OCI-LY3 (cell line): ENCODE data around the gene APAF1.

Source experiments
- EZH2phosphoT487 ChIP-seq: fragments of 200-600 bp; shearing (Covaris generic); IDR thresholded peaks from 2 replicates; pipeline ENCODE4 v1.6.1; 2018; ENCODE audit warnings: antibody characterized with exemption, mixed run types, low read depth
- TF ChIP-seq, protein P1 (sequence below): fragments of 200-600, 300-600 bp; sonication (generic); IDR thresholded peaks from 2 replicates; pipeline ENCODE4 v1.5.1; 2014; ENCODE audit warnings: antibody characterized with exemption, low read length, low read depth

DNA sequence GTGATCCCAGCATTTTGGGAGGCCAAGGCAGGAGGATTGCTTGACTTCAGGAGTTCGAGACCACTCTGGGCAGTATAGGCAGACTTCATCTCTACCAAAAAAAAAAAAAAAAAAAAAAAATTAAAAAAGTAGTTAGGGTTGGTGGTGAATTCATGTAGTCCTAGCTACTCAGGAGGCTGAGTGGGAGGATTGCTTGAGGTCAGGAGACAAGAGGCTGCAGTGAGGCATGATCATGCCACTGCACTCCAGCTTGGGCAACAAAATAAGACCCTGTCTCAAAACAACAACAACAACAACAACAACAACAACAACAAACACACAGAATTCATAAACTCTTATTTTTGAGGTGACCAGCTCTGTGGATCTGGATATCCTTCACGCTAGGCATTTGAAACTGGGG is 34.5 kb upstream of the APAF1 start:
- TF ChIP-seq, protein P1, sequence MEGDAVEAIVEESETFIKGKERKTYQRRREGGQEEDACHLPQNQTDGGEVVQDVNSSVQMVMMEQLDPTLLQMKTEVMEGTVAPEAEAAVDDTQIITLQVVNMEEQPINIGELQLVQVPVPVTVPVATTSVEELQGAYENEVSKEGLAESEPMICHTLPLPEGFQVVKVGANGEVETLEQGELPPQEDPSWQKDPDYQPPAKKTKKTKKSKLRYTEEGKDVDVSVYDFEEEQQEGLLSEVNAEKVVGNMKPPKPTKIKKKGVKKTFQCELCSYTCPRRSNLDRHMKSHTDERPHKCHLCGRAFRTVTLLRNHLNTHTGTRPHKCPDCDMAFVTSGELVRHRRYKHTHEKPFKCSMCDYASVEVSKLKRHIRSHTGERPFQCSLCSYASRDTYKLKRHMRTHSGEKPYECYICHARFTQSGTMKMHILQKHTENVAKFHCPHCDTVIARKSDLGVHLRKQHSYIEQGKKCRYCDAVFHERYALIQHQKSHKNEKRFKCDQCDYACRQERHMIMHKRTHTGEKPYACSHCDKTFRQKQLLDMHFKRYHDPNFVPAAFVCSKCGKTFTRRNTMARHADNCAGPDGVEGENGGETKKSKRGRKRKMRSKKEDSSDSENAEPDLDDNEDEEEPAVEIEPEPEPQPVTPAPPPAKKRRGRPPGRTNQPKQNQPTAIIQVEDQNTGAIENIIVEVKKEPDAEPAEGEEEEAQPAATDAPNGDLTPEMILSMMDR, result no peak
- no peak for TF ChIP-seq EZH2phosphoT487
